ENCODE measurements around the gene FAM161A. TPM values are rescaled to one million over a fixed set of nuclear protein-coding genes. Genes with fewer than 3 reads are reported as not detected.
A peak's percentile ranks its signal among the peaks of the same experiment; 100 is the strongest.
"Not testable (repeated sequence)": the region's sequence is repeated elsewhere in the genome, so short reads cannot be mapped to it uniquely, and the experiment has no call there.

The FAM161A gene
- total and polyA plus RNA-seq, 2 donors (not counting 1 experiment from before 2014, with no cell fraction given) = 0.76 to 6.8 TPM

DNA sequence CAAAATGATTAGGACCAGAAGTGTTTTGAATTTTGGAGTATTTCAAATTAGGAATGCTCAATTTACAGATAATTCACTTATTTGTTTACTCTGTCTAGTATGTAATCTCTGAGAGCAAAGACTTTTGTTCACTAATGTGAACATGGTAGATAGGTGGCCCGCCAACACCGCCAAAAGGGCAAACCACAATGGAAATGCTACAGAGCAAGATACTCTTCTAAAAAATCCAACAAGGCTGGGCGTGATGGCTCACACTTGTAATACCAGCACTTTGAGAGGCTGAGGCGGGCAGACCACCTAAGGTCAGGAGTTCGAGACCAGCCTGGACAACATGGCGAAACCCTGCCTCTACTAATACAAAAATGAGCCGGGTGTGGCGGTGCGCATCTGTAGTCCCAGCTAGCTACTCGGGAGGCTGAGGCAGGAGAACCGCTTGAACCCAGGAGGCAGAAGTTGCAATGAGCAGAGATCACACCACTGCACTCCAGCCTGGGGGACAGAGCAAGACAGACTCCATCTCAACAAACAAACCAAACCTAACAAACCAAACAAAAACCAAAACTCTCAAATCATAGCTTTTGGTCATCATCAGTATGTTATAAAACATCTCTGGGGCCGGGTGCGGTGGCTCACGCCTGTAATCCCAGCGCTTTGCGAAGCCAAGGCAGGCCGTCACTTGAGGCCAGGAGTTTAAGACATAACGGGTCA, 32.2 kb upstream of the FAM161A start:
- CTCF ChIA-PET = interaction anchor here (0.8 kb wide), 1 partner anchor 15 kb away, joined by 4 read pairs; no protein-coding TSS in a partner anchor
- peaks cover 19% of the 10 kb centered on the region for H4K20me1 ChIP-seq (ENCODE audit: control insufficient read depth, insufficient read depth, low read length, poor library complexity, severe bottlenecking)
- 91% methylated on average over 15 of the region's 18 CpGs for WGBS (ENCODE audit: insufficient coverage)
- H3K79me2 ChIP-seq (ENCODE audit: control insufficient read depth, insufficient read depth, low read length) = peaks cover 31% of the 10 kb centered on the region
- Mint-ChIP-seq H3K9me3 (ENCODE audit: insufficient read depth) (no peaks in the 10 kb centered on the region), H3K27ac (peak overlapping the region; percentile 26), H3K4me1 (peaks cover 32% of the 10 kb centered on the region), H3K4me3 (peak overlapping the region; percentile 8), H3K27me3 (no peaks in the 10 kb centered on the region)
- intact Hi-C loops (cut with micrococcal nuclease) = loop anchor here (10.0 kb wide), 3 partner anchors 351 to 1131 kb away; partner anchors contain the start of genes PAPOLG and XPO1
- no peaks in the 10 kb centered on the region for H3K27me3 ChIP-seq (replicated peaks in 1 of 4; ENCODE audit: control extremely low read depth in 1 of 4, control insufficient read depth in 3 of 4, insufficient read depth in 4 of 4, low read length in 3 of 4)
- H3K4me3 ChIP-seq (ENCODE audit: control extremely low read depth in 1 of 5, extremely low read depth in 1 of 5, insufficient read depth in 1 of 5, low read depth in 2 of 5, low read length in 4 of 5) = no peak overlapping the region
- H3K36me3 ChIP-seq (replicated peaks in 1 of 2; ENCODE audit: control extremely low read depth in 1 of 2, control insufficient read depth in 1 of 2, extremely low read depth in 1 of 2, insufficient read depth in 2 of 2, low read length in 1 of 2) = peaks cover 4 to 33% of the 10 kb centered on the region in 2 experiments
- TF ChIP-seq EZH2 (IDR thresholded peaks at IDR 0.05; ENCODE audit: borderline replicate concordance, insufficient read depth, low read depth, low read length, poor library complexity, severe bottlenecking) = no peak
- TF ChIP-seq, protein P1, sequence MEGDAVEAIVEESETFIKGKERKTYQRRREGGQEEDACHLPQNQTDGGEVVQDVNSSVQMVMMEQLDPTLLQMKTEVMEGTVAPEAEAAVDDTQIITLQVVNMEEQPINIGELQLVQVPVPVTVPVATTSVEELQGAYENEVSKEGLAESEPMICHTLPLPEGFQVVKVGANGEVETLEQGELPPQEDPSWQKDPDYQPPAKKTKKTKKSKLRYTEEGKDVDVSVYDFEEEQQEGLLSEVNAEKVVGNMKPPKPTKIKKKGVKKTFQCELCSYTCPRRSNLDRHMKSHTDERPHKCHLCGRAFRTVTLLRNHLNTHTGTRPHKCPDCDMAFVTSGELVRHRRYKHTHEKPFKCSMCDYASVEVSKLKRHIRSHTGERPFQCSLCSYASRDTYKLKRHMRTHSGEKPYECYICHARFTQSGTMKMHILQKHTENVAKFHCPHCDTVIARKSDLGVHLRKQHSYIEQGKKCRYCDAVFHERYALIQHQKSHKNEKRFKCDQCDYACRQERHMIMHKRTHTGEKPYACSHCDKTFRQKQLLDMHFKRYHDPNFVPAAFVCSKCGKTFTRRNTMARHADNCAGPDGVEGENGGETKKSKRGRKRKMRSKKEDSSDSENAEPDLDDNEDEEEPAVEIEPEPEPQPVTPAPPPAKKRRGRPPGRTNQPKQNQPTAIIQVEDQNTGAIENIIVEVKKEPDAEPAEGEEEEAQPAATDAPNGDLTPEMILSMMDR (IDR thresholded peaks at IDR 0.05) = no peak
- H3K27ac ChIP-seq (ENCODE audit: low read length in 2 of 2) = no peak overlapping the region
- H2AFZ ChIP-seq (ENCODE audit: insufficient read depth, low read depth, low read length, poor library complexity, severe bottlenecking) = no peak overlapping the region
- DNase-seq (no peak), ATAC-seq (ENCODE audit: low read depth) (no peak)
- no peak overlapping the region for H3K4me2 ChIP-seq (replicated peaks; ENCODE audit: low read depth, low read length, poor library complexity, severe bottlenecking)
- no peaks in the 10 kb centered on the region for H3K9me3 ChIP-seq (ENCODE audit: control extremely low read depth in 1 of 3, control insufficient read depth in 2 of 3, insufficient read depth in 1 of 3, low read length in 2 of 3)
- H3K9ac ChIP-seq (ENCODE audit: low read length) = no peak overlapping the region
- POLR2A ChIA-PET = no interaction called here
- H3K4me1 ChIP-seq (ENCODE audit: control insufficient read depth in 2 of 2, insufficient read depth in 2 of 2, low read length in 2 of 2) = peaks cover 11 to 25% of the 10 kb centered on the region in 2 donors

DNA sequence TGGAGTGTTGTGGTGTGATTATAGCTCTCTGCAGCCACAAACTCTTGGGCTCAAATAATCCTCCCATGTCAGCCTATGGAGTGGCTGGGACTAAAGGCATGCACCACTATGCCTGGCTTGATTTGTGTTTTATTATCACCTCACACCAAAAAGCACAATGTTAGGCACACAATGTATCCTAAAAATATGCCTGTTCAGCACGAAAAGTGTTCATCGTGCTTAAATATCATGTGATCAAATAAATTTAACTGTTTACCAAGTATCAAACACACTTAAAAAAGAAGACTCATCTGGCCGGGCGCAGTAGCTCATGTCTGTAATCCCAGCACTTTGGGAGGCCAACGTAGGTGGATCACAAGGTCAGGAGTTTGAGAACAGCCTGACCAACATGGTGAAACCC, 29.0 kb upstream of the FAM161A start:
- peaks cover 13 to 62% of the 10 kb centered on the region in 2 experiments for H3K36me3 ChIP-seq (replicated peaks in 1 of 2; ENCODE audit: control extremely low read depth in 1 of 2, control insufficient read depth in 1 of 2, extremely low read depth in 1 of 2, insufficient read depth in 2 of 2, low read length in 1 of 2)
- H3K4me1 ChIP-seq (ENCODE audit: control insufficient read depth in 2 of 2, insufficient read depth in 2 of 2, low read length in 2 of 2) = peaks cover 11 to 18% of the 10 kb centered on the region in 2 donors
- 100% methylated on average over 1 of the region's 5 CpGs for WGBS (ENCODE audit: insufficient coverage)
- H3K9me3 ChIP-seq (ENCODE audit: control extremely low read depth in 1 of 3, control insufficient read depth in 2 of 3, insufficient read depth in 1 of 3, low read length in 2 of 3) = no peaks in the 10 kb centered on the region
- POLR2A ChIA-PET = interaction anchor here (0.6 kb wide), 1 partner anchor 548 kb away, joined by 5 read pairs; no protein-coding TSS in a partner anchor
- H3K79me2 ChIP-seq (ENCODE audit: control insufficient read depth, insufficient read depth, low read length) = peaks cover 25% of the 10 kb centered on the region
- Mint-ChIP-seq H3K4me3 (no peak overlapping the region), H3K4me1 (peaks cover 24% of the 10 kb centered on the region), H3K27me3 (no peaks in the 10 kb centered on the region), H3K27ac (no peak overlapping the region), H3K9me3 (ENCODE audit: insufficient read depth) (no peaks in the 10 kb centered on the region)
- DNase-seq = no peak
- peaks cover 19% of the 10 kb centered on the region for H4K20me1 ChIP-seq (ENCODE audit: control insufficient read depth, insufficient read depth, low read length, poor library complexity, severe bottlenecking)
- no peak overlapping the region for H3K9ac ChIP-seq (ENCODE audit: low read length)
- intact Hi-C loops (cut with micrococcal nuclease) = loop anchor here (10.0 kb wide), 3 partner anchors 348 to 1128 kb away; partner anchors contain the start of genes PAPOLG and XPO1
- no peak overlapping the region for H3K4me3 ChIP-seq (ENCODE audit: control extremely low read depth in 1 of 5, extremely low read depth in 1 of 5, insufficient read depth in 1 of 5, low read depth in 2 of 5, low read length in 4 of 5)
- CTCF ChIA-PET = interaction anchor here (0.7 kb wide), 1 partner anchor 320 kb away, joined by 4 read pairs; no protein-coding TSS in a partner anchor
- TF ChIP-seq, protein P1 (IDR thresholded peaks at IDR 0.05) = no peak
- TF ChIP-seq EZH2 (IDR thresholded peaks at IDR 0.05; ENCODE audit: borderline replicate concordance, insufficient read depth, low read depth, low read length, poor library complexity, severe bottlenecking) = no peak
- no peak overlapping the region for H3K27ac ChIP-seq (ENCODE audit: low read length in 2 of 2)
- no peak for ATAC-seq (ENCODE audit: low read depth)
- no peaks in the 10 kb centered on the region for H3K27me3 ChIP-seq (replicated peaks in 1 of 4; ENCODE audit: control extremely low read depth in 1 of 4, control insufficient read depth in 3 of 4, insufficient read depth in 4 of 4, low read length in 3 of 4)
- no peak overlapping the region for H3K4me2 ChIP-seq (replicated peaks; ENCODE audit: low read depth, low read length, poor library complexity, severe bottlenecking)
- no peak overlapping the region for H2AFZ ChIP-seq (ENCODE audit: insufficient read depth, low read depth, low read length, poor library complexity, severe bottlenecking)

DNA sequence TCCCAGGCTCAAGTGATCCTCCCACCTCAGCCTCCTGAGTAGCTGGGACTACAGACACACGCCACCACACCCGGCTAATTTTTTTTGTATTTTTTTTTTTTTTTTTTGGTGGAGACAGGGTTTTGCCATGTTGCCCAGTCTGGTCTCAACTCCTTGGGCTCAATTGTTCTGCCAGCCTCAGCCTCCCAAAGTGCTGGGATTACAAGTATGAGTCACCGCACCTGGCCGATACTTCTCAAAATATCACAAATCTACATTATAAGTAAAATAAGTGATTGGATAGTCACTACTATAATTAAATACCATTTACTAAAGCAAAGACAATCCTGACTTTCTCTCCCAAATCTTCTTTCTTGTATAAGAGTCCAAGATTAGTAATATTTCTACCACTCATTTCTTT, 25.5 kb upstream of the FAM161A start:
- H3K27me3 Mint-ChIP-seq; H3K9me3 ChIP-seq (ENCODE audit: control extremely low read depth in 1 of 3, control insufficient read depth in 2 of 3, insufficient read depth in 1 of 3, low read length in 2 of 3); H3K4me1 ChIP-seq (ENCODE audit: control insufficient read depth in 2 of 2, insufficient read depth in 2 of 2, low read length in 2 of 2); CTCF ChIA-PET; H3K27ac ChIP-seq (ENCODE audit: low read length in 2 of 2); intact Hi-C loops (cut with micrococcal nuclease); H3K9ac ChIP-seq (ENCODE audit: low read length); H3K27ac Mint-ChIP-seq; H2AFZ ChIP-seq (ENCODE audit: insufficient read depth, low read depth, low read length, poor library complexity, severe bottlenecking); H3K4me1 Mint-ChIP-seq; ATAC-seq (ENCODE audit: low read depth); H3K4me3 Mint-ChIP-seq; H3K4me3 ChIP-seq (ENCODE audit: control extremely low read depth in 1 of 5, extremely low read depth in 1 of 5, insufficient read depth in 1 of 5, low read depth in 2 of 5, low read length in 4 of 5); H4K20me1 ChIP-seq (ENCODE audit: control insufficient read depth, insufficient read depth, low read length, poor library complexity, severe bottlenecking); POLR2A ChIA-PET; H3K4me2 ChIP-seq (replicated peaks; ENCODE audit: low read depth, low read length, poor library complexity, severe bottlenecking); H3K27me3 ChIP-seq (replicated peaks in 1 of 4; ENCODE audit: control extremely low read depth in 1 of 4, control insufficient read depth in 3 of 4, insufficient read depth in 4 of 4, low read length in 3 of 4); DNase-seq; H3K79me2 ChIP-seq (ENCODE audit: control insufficient read depth, insufficient read depth, low read length); H3K9me3 Mint-ChIP-seq (ENCODE audit: insufficient read depth): not testable (repeated sequence)
- no CpG with 5 or more reads among the region's 4 CpGs for WGBS (ENCODE audit: insufficient coverage)
- peaks cover 19 to 82% of the 10 kb centered on the region in 2 experiments for H3K36me3 ChIP-seq (replicated peaks in 1 of 2; ENCODE audit: control extremely low read depth in 1 of 2, control insufficient read depth in 1 of 2, extremely low read depth in 1 of 2, insufficient read depth in 2 of 2, low read length in 1 of 2)

All from B cell (primary cell).